ENCODE results near the gene HDAC4. TPM values are rescaled to one million over a fixed set of nuclear protein-coding genes. Genes with fewer than 3 reads are reported as not detected.

Gene HDAC4
- total and polyA plus RNA-seq, 2 of the 4 experiments (the other 2 are of a cell fraction) = 4.1 to 7.2 TPM

- no peak for TF ChIP-seq BHLHE40 (IDR thresholded peaks at IDR 0.05; ENCODE audit: low read depth, low read length)
- no peak for TF ChIP-seq RAD21 (IDR thresholded peaks at IDR 0.05; ENCODE audit: low read length)
- TF ChIP-seq CEBPB (IDR thresholded peaks at IDR 0.05; ENCODE audit: low read depth, low read length) = no peak
- TF ChIP-seq CHD1 (IDR thresholded peaks at IDR 0.05; ENCODE audit: low read depth, low read length) = no peak
- no peak for TF ChIP-seq SMC3 (IDR thresholded peaks at IDR 0.05; ENCODE audit: low read depth, low read length)
- TF ChIP-seq POLR2A (IDR thresholded peaks at IDR 0.05; ENCODE audit: low read depth, low read length) = no peak
- no peak for TF ChIP-seq MAFK (IDR thresholded peaks at IDR 0.05; ENCODE audit: low read depth, low read length)
- no peak for TF ChIP-seq RFX5 (IDR thresholded peaks at IDR 0.05; ENCODE audit: low read depth, low read length)
- no peak for TF ChIP-seq NFE2L2 (IDR thresholded peaks at IDR 0.05; ENCODE audit: low read depth, low read length)
- no peak for TF ChIP-seq FOS (IDR thresholded peaks at IDR 0.05; ENCODE audit: low read depth, low read length)
- no peak for TF ChIP-seq USF2 (IDR thresholded peaks at IDR 0.05; ENCODE audit: low read depth, low read length)
- TF ChIP-seq CTCF (conservative IDR thresholded peaks at IDR 0.05; ENCODE audit: low read depth, low read length) = no peak
- no peak for TF ChIP-seq RCOR1 (IDR thresholded peaks at IDR 0.05; ENCODE audit: insufficient replicate concordance, low read length)
- TF ChIP-seq MXI1 (IDR thresholded peaks at IDR 0.05; ENCODE audit: borderline replicate concordance, low read depth, low read length) = no peak
- no peak for TF ChIP-seq MAZ (IDR thresholded peaks at IDR 0.05; ENCODE audit: borderline replicate concordance, low read depth, low read length)
- TF ChIP-seq ELK1 (IDR thresholded peaks at IDR 0.05; ENCODE audit: borderline replicate concordance, low read depth, low read length) = no peak
- Histone ChIP-seq H4K5ac (ENCODE audit: low read depth, low read length) (no peak overlapping the region), H3K27me3 (ENCODE audit: control insufficient read depth, insufficient read depth, low read length) (no peaks in the 10 kb centered on the region), H3K18ac (ENCODE audit: low read depth, low read length) (no peak overlapping the region), H2BK15ac (ENCODE audit: low read depth, low read length) (no peak overlapping the region), H4K91ac (ENCODE audit: insufficient read depth, low read depth, low read length) (no peak overlapping the region), H4K8ac (ENCODE audit: low read depth in 2 of 2, low read length in 2 of 2) (no peak overlapping the region), H3K23ac (ENCODE audit: low read depth, low read length) (no peak overlapping the region), H3K27ac (ENCODE audit: insufficient read depth, low read length) (no peak overlapping the region), H2AK9ac (replicated peaks; ENCODE audit: low read depth, low read length, poor library complexity) (no peak overlapping the region), H3K4me2 (ENCODE audit: low read depth, low read length) (no peak overlapping the region), H2AK5ac (ENCODE audit: low read depth, low read length) (no peak overlapping the region), H3K14ac (replicated peaks; ENCODE audit: low read depth, low read length) (no peak overlapping the region), H3K4ac (ENCODE audit: low read depth, low read length) (no peak overlapping the region), H3K4me3 (ENCODE audit: insufficient read depth, low read depth, low read length) (no peak overlapping the region), H3K79me1 (ENCODE audit: low read depth in 1 of 2, low read length in 2 of 2) (no peaks in the 10 kb centered on the region), H3K4me1 (ENCODE audit: control insufficient read depth, insufficient read depth, low read length) (no peaks in the 10 kb centered on the region), H3K56ac (ENCODE audit: extremely low read depth, insufficient read depth, low read length) (no peak overlapping the region), H3K36me3 (ENCODE audit: control insufficient read depth, insufficient read depth, low read length) (peaks cover 71% of the 10 kb centered on the region), H3K9me1 (ENCODE audit: insufficient read depth, low read length) (0 out of 2 replicates have a peak, but pooled peaks cover 3% of the 10 kb centered on the region), H4K20me1 (ENCODE audit: insufficient read depth, low read length) (peaks cover under 1% of the 10 kb centered on the region), H3K9me3 (ENCODE audit: control insufficient read depth, insufficient read depth, low read length) (no peaks in the 10 kb centered on the region), H2AFZ (replicated peaks; ENCODE audit: low read length, poor library complexity) (no peak overlapping the region), H2BK120ac (ENCODE audit: low read depth, low read length) (no peak overlapping the region), H3K9ac (ENCODE audit: low read depth, low read length) (no peak overlapping the region), H2BK20ac (ENCODE audit: low read depth, low read length) (no peak overlapping the region), H2BK5ac (ENCODE audit: low read depth, low read length, poor library complexity, severe bottlenecking) (no peak overlapping the region)
- CTCF ChIA-PET = no interaction called here
- ATAC-seq (ENCODE audit: low read depth) (no peak), DNase-seq (no peak)
- no TSS peak for BruUV-seq (replicated peaks)
- intact Hi-C loops (cut with micrococcal nuclease) (no loop called here), dilution Hi-C loops (cut with HindIII; ENCODE audit: low sequenced_read_pairs, unreplicated experiment) (no loop called here), in situ Hi-C loops (cut with MboI; ENCODE audit: low sequenced_read_pairs) (loop anchor here (25.0 kb wide), 1 partner anchor 851 kb away; no protein-coding TSS in a partner anchor)
- no CpG with 5 or more reads among the region's 6 CpGs for WGBS, 2 experiments (ENCODE audit: extremely low coverage in 2 of 2, insufficient read length in 1 of 2)
- POLR2A ChIA-PET (ENCODE audit: unreplicated experiment) = no interaction called here
These were observed 264.1 kb downstream of the HDAC4 start for GRCh38 chr2:239136762-239137161.

All from IMR-90 (cell line).